Peyer's patch (tissue), 4 donors: ENCODE results near the gene COL6A2. TPM values are rescaled to one million over a fixed set of nuclear protein-coding genes. Genes with fewer than 3 reads are reported as not detected.
"Not testable (repeated sequence)": the region's sequence is repeated elsewhere in the genome, so short reads cannot be mapped to it uniquely, and the experiment has no call there.

Experiments
- DNase-seq, 3 donors: peaks; one replicate each; pipeline ENCODE4 v3.0.0-alpha.2; 2017 to 2019
- H3K27ac ChIP-seq, 4 donors: fragments of 200-600 bp; sonication (generic); one replicate each; pipeline ENCODE4 v1.5.1; 2016 to 2019
- H3K27me3 ChIP-seq, 2 donors: fragments of 200-600 bp; sonication (generic); one replicate each; pipeline ENCODE4 v1.5.1; 2019
- H3K36me3 ChIP-seq, 3 donors: fragments of 200-600 bp; sonication (generic); one replicate each; pipeline ENCODE4 v1.5.1; 2016 to 2019
- H3K4me1 ChIP-seq, 4 donors: fragments of 200-600 bp; sonication (generic); one replicate each; pipeline ENCODE4 v1.5.1; 2016 to 2019
- H3K4me3 ChIP-seq, 4 donors: fragments of 200-600 bp; sonication (generic); 1 replicate in 3 of 4; 2 replicates in 1 of 4; pipeline ENCODE4 v1.5.1; 2016 to 2019; ENCODE audit warnings: mild to moderate bottlenecking in 1 of 4
- H3K9me3 ChIP-seq, 4 donors: fragments of 200-600 bp; sonication (generic); one replicate each; pipeline ENCODE4 v1.5.1; 2016 to 2019; ENCODE audit warnings: mild to moderate bottlenecking in 1 of 4
- POLR2A ChIP-seq, 2 donors: fragments of 450-650 bp; IDR thresholded peaks; one replicate each; pipeline ENCODE4 v1.5.1; 2017; ENCODE audit warnings: antibody characterized with exemption in 2 of 2, mild to moderate bottlenecking in 2 of 2, moderate library complexity in 2 of 2
- total RNA-seq, 4 donors: library from RNA; depleted of rRNA; stranded (reverse); fragments of >200 nt; gene quantifications; one replicate each; pipeline ENCODE4 v1.1.0, GENCODE V29; 2016
- TF ChIP-seq, protein P1 (sequence below), 6 experiments: fragments of 450-650 bp in 4 of 6; fragments of 200-600 bp in 2 of 6; sonication (generic) in 1 of 6; IDR thresholded peaks; one replicate each; pipeline ENCODE4 v1.5.1; 2017 to 2019; ENCODE audit warnings: antibody characterized with exemption in 6 of 6, mild to moderate bottlenecking in 3 of 6, moderate library complexity in 1 of 6

Gene COL6A2
- total RNA-seq, 4 donors from 2014 or later = 59.9 to 1,087 (median 166) TPM

DNA sequence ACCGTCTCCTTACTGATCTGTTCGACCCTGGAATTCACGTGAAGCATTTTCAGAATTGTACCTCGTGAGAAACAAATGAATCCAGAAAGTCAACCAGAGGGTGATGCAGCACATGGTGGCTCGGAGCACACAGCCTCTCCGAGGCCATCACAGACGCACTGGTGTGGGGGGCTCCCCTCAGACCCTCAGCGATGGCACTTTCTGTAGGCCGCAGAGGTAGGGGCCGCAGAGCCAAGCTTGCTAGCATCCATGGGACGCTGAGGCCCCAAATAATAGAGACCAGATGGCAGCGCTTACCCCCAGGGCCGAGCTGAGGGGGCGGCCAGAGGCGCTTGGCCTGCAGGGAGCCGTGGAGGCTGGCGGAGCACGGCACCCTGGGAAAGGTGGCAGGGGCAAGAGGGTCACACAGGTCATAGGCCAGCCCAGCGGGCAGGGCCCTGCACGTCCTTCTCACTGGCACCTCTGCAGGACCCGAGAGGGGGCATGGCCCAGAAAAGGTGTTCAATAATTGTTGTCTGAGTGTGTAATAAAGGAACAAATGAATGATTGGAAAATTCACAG, 28.1 kb upstream of the COL6A2 start:
- no peaks in the 10 kb centered on the region for H3K27me3 ChIP-seq
- no peaks in the 10 kb centered on the region for H3K9me3 ChIP-seq
- H3K4me3 ChIP-seq = no peak overlapping the region
- H3K36me3 ChIP-seq = no peaks in the 10 kb centered on the region
- no peak for TF ChIP-seq POLR2A (IDR thresholded peaks at IDR 0.05)
- TF ChIP-seq, protein P1, sequence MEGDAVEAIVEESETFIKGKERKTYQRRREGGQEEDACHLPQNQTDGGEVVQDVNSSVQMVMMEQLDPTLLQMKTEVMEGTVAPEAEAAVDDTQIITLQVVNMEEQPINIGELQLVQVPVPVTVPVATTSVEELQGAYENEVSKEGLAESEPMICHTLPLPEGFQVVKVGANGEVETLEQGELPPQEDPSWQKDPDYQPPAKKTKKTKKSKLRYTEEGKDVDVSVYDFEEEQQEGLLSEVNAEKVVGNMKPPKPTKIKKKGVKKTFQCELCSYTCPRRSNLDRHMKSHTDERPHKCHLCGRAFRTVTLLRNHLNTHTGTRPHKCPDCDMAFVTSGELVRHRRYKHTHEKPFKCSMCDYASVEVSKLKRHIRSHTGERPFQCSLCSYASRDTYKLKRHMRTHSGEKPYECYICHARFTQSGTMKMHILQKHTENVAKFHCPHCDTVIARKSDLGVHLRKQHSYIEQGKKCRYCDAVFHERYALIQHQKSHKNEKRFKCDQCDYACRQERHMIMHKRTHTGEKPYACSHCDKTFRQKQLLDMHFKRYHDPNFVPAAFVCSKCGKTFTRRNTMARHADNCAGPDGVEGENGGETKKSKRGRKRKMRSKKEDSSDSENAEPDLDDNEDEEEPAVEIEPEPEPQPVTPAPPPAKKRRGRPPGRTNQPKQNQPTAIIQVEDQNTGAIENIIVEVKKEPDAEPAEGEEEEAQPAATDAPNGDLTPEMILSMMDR (IDR thresholded peaks at IDR 0.05) = no peak
- peak in 2 of 3 donors; percentile 2 to 19 for DNase-seq
- H3K27ac ChIP-seq = no peak overlapping the region
- peaks cover 0 to 29% (median 0%) of the 10 kb centered on the region in 4 donors for H3K4me1 ChIP-seq

DNA sequence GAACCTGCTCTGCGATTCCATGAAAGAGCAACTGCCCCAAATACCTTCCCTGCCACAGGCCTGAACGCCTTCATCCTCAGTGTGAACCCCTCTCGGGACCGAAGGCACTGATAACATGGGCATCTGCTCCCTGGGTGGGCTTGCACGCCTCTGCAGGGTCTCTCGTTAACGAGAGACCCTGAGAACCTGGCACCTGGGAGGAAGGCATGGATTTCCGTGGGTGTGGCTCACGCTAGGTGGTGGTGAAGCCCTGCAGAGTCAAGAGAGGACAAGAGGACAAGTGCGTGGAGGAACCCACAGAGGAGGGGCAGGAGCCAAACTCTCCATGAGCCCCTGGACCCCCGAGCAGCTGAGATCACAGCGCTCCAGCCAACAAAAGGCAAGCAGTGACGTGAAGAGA, 26.8 kb upstream of the COL6A2 start:
- TF ChIP-seq POLR2A (IDR thresholded peaks at IDR 0.05) = no peak
- TF ChIP-seq, protein P1 (IDR thresholded peaks at IDR 0.05) = no peak
- Histone ChIP-seq H3K9me3 (no peaks in the 10 kb centered on the region), H3K27ac (no peak overlapping the region), H3K4me3 (no peak overlapping the region), H3K27me3 (no peaks in the 10 kb centered on the region), H3K4me1 (peaks cover 0 to 16% (median 0%) of the 10 kb centered on the region in 4 donors), H3K36me3 (no peaks in the 10 kb centered on the region)
- peak in 2 of 3 donors; percentile 27 to 34 for DNase-seq

DNA sequence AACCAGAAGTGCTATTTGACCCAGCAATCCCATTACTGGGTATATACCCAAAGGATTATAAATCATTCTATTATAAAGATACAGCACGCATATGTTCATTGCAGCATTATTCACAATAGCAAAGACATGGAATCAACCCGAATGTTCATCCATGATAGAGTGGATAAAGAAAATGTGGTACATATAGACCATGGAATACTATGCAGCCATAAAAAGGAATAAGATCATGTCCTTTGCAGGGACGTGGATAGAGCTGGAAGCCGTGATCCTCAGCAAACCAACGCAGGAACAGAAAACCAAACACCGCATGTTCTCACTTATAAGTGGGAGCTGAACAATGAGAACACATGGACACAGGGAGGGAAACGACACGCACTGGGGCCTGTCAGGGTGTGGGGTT, 21.2 kb upstream of the COL6A2 start:
- not testable (repeated sequence) for H3K9me3 ChIP-seq, H3K27me3 ChIP-seq, H3K27ac ChIP-seq, H3K4me1 ChIP-seq, H3K4me3 ChIP-seq, H3K36me3 ChIP-seq
- peak in 1 of 3 donors; percentile 30 for DNase-seq

DNA sequence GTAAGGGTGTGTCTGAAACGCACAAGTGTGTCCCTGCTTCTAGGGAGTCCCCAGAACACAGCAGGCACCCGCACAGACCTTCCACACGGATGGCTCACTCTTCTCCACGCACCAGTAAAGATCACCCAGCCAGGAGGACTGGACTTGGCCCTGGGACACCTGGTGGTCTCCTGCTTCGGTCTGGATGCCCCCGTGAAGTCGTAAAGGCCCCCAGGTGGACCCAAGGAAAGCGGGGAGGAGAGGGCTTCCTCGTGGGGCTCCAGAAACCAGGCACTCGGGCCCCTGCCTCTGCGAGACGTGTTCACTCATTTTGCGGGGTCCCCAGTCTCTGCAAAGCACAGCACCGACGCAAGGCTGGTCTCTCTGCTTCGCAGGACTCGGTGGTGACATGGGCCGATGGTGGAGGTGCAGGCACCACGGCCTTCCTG, 20.2 kb upstream of the COL6A2 start:
- peak; percentile 3 to 27 (median 19) for DNase-seq
- TF ChIP-seq, protein P1 (IDR thresholded peaks at IDR 0.05) = no peak
- no peak for TF ChIP-seq POLR2A (IDR thresholded peaks at IDR 0.05)
- no peak overlapping the region for H3K4me3 ChIP-seq

DNA sequence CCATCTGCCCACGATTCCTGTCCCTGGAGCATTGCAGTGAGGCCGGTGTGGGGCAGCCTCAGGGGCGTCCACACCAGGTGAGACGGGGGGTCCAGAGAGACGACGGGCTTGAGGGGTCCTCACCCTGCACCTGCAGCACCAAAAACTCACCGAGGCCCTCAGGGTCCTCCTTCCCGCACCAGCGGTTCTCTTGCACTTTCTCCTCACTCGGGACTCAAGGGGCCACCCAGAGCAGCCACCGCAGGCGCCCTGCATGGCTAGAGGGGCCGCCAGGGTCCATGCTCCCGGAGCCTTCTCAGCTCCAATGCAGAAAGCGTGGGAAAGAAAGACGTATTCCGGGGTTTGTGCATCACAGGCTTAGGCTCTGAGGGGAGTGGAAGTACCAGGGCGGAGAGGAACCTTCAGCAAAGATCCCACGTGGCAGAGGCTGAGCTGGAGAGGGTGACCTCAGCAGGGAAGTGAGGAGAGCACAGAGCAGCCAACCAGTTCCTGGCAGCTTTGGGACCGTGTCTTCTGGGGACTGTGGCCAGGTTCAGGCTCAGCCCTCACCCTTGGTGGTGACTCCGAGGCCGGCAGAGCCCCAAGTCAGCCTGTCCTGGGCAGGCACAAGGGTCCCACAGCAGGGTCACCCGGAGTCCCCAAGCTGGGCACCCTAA, 19.5 kb upstream of the COL6A2 start:
- peak; percentile 6 to 44 (median 31) for DNase-seq
- Histone ChIP-seq H3K27ac (no peak overlapping the region), H3K4me3 (no peak overlapping the region), H3K9me3 (no peaks in the 10 kb centered on the region), H3K27me3 (no peaks in the 10 kb centered on the region), H3K36me3 (no peaks in the 10 kb centered on the region), H3K4me1 (no peaks in the 10 kb centered on the region)
- TF ChIP-seq POLR2A (IDR thresholded peaks at IDR 0.05) = no peak
- TF ChIP-seq, protein P1 (IDR thresholded peaks at IDR 0.05) = no peak

More for the DNA sequence above, 20.2 kb upstream of the COL6A2 start:
- H3K27ac ChIP-seq = no peak overlapping the region
- H3K4me1 ChIP-seq = no peaks in the 10 kb centered on the region
- H3K9me3 ChIP-seq = no peaks in the 10 kb centered on the region
- no peaks in the 10 kb centered on the region for H3K36me3 ChIP-seq
- no peaks in the 10 kb centered on the region for H3K27me3 ChIP-seq

DNA sequence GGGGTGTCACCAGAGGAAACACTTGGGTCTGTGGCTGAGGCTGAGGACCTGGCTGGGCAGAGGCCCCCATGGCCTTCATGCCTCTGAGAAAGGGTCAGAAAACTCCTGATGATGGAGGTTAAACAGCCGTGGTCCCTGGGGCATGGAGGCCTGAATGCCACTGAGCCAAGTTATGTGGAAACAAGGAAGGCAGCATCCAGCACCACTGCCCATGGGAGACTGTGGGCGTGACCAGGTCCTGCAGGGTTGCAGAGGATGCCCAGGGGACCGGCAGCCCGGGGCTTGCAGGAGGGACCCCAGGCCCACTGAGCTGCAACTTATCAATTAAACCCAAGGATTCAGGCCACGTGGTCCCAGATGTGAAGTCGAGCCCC, 18.9 kb upstream of the COL6A2 start:
- H3K4me1 ChIP-seq = no peaks in the 10 kb centered on the region
- H3K36me3 ChIP-seq = no peaks in the 10 kb centered on the region
- TF ChIP-seq, protein P1 (IDR thresholded peaks at IDR 0.05) = no peak
- TF ChIP-seq POLR2A (IDR thresholded peaks at IDR 0.05) = no peak
- H3K4me3 ChIP-seq = no peak overlapping the region
- no peak for DNase-seq
- no peaks in the 10 kb centered on the region for H3K9me3 ChIP-seq
- H3K27ac ChIP-seq = no peak overlapping the region
- H3K27me3 ChIP-seq = no peaks in the 10 kb centered on the region
